Measurements from ENCODE around the gene TSC2.

DNA sequence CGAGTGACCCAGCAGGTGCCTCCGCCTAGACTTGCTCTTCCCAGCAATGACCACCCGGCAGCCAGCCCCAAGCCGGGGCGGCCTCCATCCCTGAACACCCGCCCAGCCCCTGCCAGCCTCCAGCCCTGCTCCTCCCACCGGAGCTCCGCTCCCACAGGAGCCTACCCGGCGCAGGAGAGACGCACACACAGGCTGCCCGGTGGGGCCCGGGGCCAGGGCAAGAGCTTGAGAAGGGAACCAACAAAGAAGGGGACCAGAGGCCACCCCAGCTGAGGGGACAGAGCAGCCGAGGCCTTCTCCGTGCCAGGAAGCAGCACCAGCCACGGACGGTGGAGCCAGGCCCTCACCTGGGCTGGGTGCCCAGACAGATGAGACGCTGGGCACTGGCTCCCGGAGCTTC lies 74.1 kb downstream of the TSC2 start:
- no peak for TF ChIP-seq EZH2 (IDR thresholded peaks at IDR 0.05; ENCODE audit: borderline replicate concordance)
- TF ChIP-seq, protein P1, sequence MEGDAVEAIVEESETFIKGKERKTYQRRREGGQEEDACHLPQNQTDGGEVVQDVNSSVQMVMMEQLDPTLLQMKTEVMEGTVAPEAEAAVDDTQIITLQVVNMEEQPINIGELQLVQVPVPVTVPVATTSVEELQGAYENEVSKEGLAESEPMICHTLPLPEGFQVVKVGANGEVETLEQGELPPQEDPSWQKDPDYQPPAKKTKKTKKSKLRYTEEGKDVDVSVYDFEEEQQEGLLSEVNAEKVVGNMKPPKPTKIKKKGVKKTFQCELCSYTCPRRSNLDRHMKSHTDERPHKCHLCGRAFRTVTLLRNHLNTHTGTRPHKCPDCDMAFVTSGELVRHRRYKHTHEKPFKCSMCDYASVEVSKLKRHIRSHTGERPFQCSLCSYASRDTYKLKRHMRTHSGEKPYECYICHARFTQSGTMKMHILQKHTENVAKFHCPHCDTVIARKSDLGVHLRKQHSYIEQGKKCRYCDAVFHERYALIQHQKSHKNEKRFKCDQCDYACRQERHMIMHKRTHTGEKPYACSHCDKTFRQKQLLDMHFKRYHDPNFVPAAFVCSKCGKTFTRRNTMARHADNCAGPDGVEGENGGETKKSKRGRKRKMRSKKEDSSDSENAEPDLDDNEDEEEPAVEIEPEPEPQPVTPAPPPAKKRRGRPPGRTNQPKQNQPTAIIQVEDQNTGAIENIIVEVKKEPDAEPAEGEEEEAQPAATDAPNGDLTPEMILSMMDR (IDR thresholded peaks at IDR 0.05; ENCODE audit: poor library complexity): no peak

Measured in hepatocyte (in vitro differentiated cells).